IPS-NIHi7 (cell line): ENCODE data around the gene RAP1A.
A peak's percentile ranks its signal among the peaks of the same experiment; 100 is the strongest.

Source experiments
- DNase-seq: peaks from one replicate; pipeline ENCODE4 v3.0.0; 2012; ENCODE audit warnings: mixed read lengths; ENCODE audit errors: extremely low spot score

RAP1A gene

GRCh38 chr1:111717450-111717849 is 97.9 kb downstream of the RAP1A start:
- DNase-seq: no peak

- DNase-seq: no peak
Measured at GRCh38 chr1:111719135-111719534, 99.5 kb downstream of the RAP1A start.

GRCh38 chr1:111719674-111720132 is 100.1 kb downstream of the RAP1A start:
- DNase-seq: no peak

GRCh38 chr1:111720274-111720976 is 100.8 kb downstream of the RAP1A start:
- no peak for DNase-seq

DNA sequence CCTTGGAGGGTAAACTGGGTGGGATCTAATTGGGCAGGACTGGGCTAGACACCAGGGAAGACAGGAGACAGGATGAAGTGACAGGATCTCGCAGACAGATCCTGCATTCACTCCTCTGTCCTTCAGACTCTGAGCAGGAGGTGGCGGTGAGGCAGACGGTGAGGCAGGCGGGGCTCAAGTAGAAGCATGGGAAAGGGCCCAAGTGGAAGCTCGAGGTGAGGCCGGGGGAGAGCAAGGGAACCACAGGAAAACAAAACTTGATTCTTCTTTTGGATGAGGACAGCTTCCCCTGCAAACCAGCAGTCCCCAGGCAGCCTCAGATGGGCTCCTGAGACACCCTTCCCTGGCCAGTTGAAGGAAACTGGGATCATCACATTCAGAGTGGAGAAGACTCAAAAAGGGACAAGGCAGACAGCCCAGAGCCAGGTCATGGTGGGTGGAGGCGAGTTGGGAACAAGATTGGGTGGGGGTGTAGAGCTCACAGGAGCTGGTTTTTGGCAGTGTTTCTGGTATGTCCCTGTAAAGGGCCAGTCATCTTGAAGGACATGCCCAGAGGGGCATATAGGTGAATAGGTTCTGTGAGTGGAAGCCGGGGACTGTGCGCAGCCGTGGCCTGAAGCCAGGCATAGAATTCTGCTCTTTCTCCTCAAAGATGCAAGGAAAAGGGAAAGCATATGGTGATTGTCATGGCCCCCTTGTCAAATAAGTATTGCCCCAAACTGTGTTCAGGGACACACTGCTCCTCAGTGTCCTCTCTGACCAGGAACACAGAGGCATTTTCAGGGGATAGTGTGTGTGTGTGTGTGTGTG is 101.6 kb downstream of the RAP1A start:
- no peak for DNase-seq

DNA sequence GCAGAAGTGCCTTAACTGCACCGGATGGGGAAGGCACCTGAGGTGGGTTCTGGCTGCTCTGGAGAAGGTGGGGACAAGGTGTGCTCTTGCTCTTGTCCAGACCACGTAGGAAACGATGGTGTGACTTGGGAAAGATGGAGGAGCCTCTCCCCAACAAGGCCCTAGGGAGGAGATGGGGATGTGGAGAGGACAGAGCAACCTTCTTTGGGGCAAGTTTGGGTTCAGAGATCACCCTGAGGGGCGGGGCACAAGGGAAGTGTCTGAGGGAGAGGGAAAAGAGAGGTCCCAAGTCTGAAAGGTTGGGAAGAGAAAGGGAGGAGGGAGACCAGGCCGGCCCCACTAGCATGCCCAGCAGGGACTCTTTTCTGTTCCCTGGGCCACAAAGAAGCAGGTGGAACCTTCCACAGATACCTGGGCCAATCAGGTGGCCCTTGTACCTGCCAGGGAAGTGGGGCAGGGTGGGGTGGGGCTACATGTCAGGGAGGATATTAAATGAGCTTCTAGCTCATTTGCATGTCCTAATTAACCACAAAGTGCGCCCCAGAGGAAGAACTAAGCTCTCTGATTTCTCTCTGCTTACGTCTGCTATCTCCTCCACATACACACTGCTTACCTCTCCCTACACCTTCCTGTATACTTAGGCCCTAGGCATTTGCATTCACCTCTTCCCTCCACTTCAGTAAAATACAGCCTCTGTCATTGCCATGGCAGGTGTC is 103.7 kb downstream of the RAP1A start:
- DNase-seq: no peak

DNA sequence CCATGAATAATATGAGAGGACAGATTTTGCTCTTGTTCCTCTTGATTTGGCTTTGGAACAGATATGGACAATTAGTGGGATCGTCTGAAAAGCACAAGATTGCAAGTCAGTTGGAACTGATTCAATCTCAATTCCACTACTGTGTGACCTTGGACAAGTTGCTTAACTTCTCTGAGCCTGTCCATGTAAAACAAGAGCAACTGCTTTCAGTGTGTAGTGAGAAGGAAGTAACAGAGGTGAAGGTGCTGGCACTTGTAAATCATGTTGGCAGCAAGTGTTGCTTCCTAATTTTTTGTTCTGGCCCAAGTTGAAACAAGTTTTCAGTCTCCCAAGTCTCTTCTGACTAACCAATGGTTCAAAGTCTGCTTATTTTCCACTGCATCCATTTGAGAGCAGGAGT is 104.3 kb downstream of the RAP1A start:
- no peak for DNase-seq

DNA sequence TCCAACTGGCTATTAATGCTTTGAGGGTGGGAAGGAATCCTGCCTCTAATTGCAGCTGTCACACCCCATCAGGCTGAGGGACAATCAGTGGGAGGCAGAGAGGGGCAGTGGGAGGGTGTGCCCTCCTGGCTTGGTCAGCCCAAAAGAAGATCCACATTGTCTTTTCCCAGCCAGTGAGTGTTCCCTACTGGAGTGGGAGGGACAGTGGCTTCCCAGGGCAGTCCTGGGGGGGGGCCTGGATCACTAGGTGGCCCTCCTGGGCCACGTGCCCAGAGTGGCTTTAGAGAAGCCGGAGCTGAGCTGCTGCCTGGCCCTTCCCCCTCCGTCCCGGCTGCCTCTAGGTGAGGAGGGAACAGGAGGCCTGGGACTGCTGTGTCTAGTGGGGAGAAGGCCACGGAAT is 105.6 kb downstream of the RAP1A start:
- DNase-seq: peak; percentile 36

DNA sequence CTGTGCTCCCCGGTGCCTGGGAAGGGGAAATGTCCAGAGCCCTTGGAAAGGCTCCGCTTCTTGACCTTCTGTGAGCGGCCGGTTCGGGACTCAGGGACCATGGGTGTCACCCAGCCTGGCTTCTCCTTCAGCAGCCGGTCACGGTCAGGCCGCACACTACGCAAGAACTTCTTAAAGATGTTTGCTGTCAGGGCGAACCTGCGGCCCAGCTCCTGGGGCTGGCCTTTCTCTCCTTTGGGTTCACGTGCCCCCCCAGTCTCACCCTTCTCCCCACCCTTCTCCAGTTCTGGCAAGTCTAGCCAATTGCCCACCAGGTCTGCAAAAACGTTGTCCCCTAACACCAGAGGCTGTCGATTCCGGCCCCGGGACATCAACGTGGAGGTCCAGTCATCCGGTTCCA is 107.5 kb downstream of the RAP1A start:
- no peak for DNase-seq

DNA sequence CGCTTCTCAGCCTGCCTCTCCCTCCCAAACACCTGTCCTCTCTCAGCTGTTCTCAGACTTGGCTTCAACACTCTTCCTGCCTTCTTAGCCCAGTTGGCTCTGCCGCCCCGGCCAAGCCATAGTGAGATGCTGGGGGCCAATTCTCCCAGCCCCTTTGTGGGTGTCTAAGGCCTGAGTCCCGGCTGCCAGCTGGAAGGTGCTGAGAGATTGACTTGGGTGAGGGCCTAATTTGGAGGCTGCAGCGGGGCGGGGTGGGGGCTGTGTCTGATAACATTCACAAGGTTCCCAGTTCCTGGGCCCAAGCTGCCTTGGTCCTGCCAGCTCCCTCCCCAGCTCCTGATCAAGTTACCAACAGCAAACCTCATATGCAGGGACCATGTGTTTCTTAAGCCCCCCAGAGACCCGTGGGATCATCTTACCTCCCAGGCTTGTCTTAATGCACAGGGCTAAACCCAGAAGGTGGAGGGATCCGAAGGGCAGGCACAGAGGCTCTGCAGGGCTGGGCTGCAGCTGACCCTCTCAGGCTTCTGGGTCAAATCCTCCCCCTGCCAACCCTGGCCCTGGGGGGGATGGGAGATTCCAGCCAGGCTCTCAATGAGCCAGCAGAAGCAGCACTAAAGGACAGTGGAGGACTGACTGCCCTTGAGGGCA is 109.8 kb downstream of the RAP1A start:
- no peak for DNase-seq

GRCh38 chr1:111729946-111730681 is 110.5 kb downstream of the RAP1A start:
- no peak for DNase-seq

- no peak for DNase-seq
Measured at GRCh38 chr1:111730706-111731105, 111.1 kb downstream of the RAP1A start.

DNA sequence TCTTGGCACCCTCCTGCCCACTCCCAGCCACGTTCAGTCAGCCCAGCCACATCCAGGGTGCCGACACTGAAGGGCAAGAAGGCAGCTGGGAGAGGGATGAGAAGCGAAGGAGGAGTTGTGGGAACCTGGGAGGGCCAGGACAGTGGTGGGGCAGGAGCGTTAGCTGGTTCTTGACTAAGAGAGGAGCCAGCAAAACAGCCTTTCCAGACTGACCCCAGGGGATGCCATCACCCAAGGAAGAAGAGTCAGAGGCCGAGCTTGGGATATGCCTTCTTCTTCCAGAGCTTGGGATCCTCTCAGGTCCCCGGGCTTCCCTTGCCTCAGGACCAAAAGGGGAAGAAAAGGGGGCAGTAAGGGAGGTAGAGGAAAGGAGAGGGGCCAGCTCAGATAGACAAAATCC is 112.4 kb downstream of the RAP1A start:
- no peak for DNase-seq

DNA sequence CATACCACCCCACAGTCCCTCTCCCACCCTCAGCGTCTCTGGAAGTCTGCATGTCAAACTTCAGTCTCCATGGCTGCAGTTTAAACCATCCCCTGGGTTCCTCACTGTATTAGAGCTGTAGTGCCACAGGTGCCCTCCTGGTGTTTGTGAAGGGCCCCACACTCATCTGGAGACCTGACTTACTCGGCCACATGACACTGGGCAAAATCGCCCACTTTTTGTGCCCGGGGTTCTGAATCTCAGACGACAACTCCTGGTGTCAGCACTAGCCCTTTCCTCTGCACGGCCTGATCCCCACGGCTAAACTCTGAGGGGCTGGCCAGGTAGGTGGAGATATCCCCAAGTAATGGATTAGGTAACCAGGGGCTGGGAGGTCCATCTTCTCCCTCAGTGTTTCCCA is 113.1 kb downstream of the RAP1A start:
- DNase-seq: no peak

- no peak for DNase-seq
Measured at GRCh38 chr1:111733183-111733991, 113.8 kb downstream of the RAP1A start.

DNA sequence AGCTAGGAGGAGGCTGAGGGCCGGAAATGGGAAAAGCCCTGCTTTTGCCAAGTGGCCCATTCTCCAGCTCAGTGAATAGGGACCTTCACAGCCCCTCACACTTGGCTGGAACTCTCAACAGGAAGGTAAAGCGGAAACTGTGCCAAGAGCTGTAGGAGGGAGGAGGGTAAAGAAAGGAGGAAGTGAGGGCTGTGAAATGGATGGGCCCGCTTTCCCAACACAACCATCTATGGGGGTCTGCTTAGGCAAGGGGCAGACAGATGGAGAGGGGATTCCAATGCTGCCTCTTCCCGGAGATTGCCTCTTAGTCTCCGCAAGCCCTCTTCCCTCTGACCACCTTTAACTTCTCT is 114.4 kb downstream of the RAP1A start:
- DNase-seq: no peak

DNA sequence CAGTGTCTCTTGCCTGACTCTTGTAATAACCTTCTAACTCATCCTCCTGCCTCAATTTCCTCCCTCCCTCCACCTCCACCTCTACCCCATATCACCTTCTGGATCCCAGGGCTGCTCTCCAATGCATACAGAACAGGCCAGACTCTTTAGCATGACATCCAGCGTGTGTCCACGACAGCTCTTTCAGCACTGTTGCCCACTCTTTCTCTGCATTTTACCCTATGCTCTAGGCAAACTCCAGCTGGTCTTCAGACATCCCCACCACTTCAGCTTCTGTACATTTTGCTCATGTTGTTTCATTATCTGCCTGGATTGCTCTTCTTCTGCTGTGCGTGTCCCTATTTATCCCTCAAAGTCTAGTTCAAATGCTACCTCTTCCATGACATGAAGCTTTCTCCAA is 114.8 kb downstream of the RAP1A start:
- DNase-seq: no peak

DNA sequence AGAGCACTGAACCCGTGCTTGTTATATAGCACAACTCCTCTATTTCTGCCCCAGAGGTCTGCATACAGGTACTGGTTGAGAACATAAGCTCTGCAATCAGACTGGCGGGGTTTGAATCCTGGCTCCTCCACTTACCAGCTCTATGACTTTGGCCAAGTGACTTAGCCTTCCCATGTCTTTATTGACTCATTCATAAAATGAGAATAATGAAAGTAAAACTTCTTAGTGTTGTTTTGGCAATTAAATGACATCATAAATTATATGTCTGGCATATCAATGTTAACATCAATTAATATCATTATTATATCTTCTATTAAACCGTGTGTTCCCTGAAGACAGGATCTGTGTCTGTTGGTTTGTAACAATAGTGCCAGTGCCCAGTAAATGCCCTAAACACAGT is 115.3 kb downstream of the RAP1A start:
- no peak for DNase-seq

GRCh38 chr1:111735321-111735720 is 115.7 kb downstream of the RAP1A start:
- no peak for DNase-seq

DNA sequence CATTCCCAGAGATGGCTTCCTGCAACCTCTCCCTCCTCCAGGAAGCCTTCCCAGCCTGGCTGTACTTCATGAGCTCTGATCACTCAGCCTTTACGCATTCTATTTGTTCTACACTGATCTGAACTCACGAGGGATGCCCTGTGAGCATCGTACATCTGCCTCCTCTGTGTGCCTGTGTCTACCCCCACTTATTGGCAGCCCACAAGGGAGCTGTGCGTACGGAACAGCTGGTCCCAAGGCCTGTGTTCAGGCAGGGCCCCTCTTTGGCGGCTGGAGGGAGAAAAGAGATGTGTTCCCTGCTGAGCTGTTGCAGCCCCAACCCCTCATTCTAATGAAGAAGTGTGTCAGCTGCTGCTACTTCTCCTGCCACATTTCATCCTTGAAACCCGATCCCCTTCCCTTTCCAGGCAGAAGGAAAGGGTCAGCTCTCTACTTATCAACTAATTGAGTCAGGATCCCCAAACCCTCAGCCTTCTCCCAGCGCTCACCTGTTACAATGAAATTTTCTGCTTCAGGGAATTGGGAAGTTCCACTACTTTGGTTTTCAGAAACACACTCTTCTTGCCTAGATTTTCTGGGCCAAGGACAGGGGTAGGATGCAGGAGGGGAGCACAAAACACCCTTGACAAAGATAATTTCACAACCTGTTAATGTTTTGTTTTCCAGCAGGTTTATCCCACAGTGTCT is 116.4 kb downstream of the RAP1A start:
- DNase-seq: peak; percentile 32
